Measurements from ENCODE around the gene FAR2.
"Not testable (repeated sequence)": the region's sequence is repeated elsewhere in the genome, so short reads cannot be mapped to it uniquely, and the experiment has no call there.

FAR2 gene

DNA sequence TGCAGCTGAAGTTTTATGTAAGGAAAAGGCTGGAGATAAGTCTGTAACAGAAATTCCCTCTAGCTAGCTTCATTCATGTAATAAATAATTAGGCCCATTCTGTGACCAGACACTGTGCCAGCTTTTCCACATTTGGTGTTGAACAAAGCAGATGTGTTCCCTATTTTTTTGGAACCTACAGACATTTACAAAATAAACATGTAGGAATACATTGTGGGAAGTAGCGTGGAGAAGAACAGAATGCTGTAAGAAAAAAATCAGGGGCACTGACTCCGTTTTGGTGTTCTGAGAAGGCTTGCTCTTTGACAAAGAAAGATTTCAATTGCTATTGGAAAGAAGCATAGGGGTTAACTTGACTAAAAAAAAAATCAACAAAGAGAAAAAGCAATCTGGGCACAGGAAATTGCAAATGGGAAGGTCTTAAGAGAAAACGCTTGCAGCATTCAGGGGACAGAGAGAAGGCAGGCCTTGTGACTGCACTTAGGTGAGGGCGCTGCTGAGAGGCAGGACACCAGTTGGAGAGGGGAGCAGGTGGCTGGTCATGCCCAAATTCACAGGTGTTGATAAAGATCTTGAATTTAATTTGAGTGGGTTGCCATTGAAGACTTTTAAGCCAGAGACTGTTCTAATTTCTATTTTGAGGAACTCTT is 4.0 kb downstream of the FAR2 start:
- no peak for DNase-seq (ENCODE audit: low read depth)

DNA sequence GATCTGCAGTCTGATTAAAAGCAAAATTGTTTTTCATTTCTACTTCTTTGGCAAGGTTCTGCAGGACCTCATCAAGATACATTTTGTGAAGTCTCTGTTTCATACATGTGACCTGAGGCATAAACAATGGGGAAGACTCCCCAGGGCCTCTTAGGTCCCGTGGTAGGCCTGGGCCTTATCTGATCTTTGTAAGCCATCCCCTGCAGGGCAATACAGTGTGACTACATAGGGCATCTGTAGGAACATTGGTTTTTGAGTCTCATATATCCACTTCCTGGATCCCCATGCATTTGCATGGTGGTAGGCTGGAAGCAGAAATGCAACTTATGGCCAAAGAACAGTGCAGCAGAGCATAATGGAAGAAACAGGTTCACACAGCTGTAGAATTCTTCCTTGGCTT is 6.0 kb downstream of the FAR2 start:
- no peak for DNase-seq (ENCODE audit: low read depth)

DNA sequence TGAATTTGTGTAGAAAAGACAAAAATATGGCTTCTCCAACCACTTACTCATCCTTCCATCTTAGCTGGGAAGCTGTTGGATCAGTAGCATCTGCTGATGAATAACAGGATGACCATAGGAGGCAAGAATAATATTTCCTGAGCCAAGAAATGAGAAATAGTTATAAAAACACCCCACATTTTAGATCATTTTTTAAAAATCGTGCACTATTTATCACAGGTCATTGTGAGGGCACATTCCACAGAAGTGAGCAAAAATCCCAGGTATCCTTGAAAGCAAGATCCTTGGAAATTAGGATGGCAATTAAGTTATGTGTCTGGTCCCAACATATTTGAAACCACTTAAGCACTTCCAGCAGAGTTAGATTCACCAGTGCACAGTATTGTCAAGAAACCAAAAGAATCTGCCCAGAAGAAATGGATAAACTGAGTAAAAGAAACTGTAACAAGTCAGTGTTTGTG is 8.4 kb downstream of the FAR2 start:
- DNase-seq (ENCODE audit: low read depth): no peak

DNA sequence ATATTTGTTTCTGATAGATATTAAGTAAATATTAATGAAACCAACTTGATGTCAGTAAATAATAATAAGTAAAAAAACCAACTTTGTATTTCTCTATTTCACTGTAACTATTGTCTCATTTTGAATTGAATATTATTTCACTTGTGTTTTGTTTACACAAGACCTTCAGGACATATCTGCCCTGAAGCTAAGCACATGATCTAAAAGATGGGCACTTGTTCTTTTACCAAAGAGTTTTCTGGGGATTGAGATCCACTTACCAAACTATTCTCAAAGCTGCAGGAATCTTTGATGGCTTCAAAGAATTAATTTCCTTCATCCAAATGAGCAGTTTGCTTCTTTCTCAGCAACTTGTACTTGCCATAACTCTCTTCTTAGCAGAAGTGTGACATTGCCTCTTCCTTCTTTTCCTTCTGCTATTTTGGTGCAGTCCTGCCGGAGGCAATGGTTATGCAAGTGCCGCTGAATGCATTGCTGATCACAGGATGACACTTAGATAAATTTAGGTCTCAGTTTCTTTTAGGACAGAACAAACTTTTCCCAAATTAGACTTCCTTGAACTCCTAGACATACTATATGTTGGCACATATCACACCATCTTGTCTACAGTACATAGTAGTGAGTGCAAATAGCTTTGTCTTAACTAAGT is 9.2 kb downstream of the FAR2 start:
- DNase-seq (ENCODE audit: low read depth): no peak

DNA sequence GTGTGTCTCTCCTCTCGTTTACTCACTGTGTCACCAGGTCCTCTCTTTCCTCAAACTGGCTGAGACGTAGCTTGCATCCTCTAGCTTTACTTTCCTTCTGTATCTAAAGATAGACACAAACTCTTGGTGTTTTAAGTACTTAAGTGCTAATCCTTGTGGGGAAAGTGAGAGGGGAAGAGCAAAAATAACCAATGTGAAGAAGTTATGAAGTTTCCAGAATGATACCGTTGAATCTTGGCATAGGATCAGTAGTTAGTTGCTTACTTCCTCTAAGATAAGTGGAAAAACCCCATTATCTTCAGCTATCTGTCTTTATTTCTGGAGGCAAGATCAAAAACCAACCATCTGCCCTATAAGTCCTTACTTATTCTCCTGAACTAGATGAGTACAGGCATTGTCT is 10.6 kb downstream of the FAR2 start:
- no peak for DNase-seq (ENCODE audit: low read depth)

DNA sequence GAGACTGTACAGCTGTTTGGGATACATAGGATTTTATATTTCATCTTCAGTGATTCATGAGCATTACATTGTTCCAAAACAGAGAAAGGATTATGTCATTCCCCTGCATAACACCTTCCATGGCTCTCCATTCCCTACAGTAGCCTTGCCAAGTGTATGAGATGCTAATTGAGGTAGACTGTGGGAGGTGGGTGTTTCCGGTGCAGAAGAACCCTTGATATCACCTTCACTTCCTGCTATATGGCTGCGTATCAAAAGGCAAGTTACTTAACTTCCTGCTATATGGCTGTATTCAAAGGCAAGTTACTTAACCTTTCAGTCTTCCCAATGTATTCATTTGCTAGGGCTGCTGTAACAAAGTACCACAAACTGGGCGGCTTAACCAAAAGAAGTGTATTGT is 11.2 kb downstream of the FAR2 start:
- no peak for DNase-seq (ENCODE audit: low read depth)

DNA sequence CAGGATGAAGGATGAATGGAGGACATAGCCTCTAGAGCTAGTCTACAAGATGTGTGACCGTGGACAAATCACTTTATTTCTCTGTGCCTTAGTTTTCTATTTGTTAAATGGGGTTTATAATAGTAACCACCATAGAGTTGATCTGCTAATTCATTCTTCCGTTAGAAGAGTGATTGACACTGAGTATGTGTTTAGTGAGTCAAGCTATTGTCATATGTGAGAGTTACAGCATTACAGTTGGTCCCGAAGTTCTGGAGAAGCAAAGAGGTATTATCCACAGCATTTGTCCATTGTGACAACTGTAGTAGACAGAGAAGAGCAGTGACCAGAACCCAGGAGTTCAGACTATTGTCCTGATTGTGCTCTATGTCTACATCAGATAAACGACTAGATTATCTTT is 14.1 kb downstream of the FAR2 start:
- DNase-seq (ENCODE audit: low read depth): no peak

DNA sequence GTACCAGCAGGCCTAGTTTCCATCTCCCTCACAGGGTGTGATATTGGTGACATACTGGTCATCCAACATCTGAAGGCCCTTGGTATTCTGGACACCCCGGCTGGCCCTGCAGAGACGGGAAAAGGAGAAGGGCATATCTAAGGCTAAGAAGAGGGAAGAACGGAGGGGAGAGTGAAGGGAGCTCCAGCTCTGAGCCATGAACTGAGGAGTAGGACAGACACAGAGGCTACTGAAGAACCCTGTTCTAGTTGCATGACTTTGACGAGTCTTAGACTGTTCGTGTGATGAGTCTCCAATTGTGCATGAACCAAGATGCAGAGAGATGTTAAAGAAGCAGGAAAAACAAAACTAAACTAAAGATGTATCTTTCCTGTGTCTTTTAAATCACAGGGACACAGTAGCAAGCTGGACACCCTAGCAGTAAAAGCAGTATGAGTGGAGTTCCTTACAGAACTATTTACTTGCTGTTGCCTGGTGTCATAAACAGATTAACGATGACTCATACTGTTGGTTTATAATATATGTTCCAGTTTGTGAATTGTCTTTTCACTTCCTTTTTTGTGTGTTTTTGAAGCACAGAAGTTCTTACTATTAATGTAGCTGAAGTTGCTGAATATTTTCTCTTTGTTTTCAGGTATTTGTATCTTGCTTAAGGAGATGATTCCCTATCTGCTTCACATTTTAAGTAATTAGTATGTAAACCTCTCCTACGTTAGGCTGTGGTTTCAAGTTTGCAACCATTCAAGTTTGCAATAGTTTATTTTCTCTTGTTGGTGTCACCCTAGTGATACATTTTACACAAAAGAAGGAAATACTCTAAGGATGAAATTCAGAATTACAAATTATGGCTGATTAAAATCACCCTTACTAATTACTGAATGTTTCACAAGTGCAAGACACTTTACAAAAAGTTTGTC is 15.7 kb downstream of the FAR2 start:
- no peak for DNase-seq (ENCODE audit: low read depth)

DNA sequence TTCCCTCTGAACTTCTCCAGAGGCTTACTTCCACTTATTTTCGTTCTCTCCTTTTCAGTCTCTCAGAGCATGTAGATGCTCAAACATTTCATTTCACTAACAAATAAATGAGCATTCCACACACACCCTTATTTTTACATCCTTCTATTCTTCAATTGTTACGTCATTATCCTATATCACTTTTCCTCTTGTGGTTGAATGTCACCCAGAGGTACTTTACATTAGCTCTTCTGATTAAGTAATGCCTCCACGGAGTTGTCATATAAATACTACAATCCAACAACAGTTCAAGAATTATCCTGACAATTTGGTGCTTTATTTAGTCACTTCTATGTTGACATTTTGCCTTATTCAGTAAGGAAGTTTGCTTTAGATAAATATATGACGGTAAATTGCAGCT is 18.4 kb downstream of the FAR2 start:
- DNase-seq (ENCODE audit: low read depth): no peak

DNA sequence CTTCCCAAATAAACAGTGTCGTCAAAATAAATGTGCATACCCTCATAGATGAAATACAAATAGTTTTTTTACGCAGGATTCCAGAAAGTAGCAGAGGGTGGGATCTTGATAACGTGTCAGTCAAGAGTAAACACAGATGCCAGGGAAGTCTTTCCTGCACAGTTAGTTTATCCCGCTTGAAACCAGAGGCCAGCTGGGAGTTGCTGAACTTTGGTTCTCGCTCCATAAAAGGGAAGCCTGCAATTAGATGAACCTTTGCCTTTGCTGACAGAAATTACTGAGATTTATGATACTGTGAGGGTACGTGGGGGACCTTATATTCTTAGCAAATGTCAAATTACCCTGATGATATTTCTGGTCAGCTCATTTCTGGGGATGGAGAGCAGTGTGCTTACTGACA is 18.9 kb downstream of the FAR2 start:
- no peak for DNase-seq (ENCODE audit: low read depth)

DNA sequence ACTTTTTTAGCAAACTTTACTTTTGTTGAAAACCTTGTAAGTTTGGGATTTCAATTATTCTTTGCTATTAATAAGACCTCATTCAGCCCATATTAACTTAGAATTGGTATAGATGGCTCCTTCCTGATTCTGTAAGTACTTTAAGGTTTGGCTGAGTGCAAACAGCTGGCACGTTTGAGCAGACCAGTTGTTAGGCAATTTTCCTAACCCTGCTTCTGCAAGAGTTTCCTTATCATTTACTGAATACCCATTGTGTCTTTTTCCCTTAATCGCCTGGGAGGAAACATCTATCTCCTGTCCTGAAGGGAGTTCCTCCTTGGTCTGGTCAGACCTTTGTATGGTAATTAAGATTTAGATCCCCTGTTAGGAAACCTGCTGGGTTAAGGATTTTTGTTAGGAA is 20.9 kb downstream of the FAR2 start:
- not testable (repeated sequence) for DNase-seq (ENCODE audit: low read depth)

DNA sequence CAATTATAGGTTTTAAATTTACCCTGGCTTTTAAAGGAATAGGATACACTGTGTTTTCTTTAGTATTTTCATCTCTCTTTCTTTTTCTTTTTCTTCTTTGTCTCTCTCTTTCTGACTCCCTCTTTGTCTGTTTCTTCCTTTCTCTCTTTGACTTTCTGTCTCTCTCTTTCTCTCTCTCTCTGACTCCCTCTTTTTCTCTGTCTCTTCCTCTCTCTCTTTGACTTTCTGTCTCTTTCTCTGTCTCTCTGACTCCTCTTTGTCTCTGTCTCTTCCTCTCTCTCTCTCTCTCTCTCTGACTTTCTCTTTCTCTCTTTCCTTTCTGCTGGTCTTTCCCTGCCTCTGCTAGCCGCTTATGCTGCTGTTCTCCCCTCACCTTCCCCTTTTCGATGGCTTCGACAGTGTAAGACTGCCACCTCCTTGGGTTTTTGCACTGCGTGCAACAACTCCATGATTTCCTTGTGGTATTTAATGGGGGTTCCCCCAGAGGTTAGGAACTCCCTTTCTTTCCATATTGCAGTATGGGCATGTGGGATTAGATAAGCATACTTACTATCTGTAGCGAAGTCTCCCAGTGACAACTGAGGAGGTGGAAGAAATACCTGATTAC is 21.5 kb downstream of the FAR2 start:
- not testable (repeated sequence) for DNase-seq (ENCODE audit: low read depth)

DNA sequence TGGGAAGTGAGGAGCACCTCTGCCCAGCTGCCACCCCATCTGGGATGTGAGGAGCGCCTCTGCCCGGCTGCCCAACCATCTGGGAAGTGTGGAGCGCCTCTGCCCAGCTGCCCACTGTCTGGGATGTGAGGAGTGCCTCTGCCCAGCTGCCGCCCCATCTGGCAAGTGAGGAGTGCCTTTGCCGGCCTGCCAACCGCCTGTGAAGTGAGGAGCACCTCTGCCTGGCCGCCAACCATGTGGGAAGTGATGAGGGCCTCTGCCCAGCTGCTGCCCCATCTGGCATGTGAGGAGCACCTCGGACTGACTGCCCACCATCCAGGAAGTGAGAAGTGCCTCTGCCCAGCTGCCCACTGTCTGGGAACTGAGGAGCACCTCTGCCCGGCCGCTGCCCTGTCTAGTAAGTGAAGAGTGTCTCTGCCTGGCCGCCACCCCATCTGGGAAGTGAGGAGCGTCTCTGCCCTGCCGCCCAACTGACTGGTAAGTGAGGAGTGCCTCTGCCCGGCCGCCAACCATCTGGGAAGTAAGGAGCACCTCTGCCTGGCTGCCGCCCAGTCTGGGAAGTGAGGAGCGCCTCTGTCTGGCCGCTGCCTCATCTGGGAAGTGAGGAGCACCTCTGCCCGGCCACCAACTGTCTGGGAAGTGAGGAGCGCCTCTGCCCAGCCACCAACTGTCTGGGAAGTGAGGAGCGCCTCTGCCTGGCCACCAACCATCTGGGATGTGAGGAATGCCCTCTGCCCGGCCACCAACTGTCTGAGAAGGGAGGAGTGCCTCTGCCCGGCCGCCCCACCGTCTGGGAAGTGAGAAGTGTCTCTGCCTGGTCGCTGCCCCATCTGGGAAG is 22.6 kb downstream of the FAR2 start:
- no peak for DNase-seq (ENCODE audit: low read depth)

DNA sequence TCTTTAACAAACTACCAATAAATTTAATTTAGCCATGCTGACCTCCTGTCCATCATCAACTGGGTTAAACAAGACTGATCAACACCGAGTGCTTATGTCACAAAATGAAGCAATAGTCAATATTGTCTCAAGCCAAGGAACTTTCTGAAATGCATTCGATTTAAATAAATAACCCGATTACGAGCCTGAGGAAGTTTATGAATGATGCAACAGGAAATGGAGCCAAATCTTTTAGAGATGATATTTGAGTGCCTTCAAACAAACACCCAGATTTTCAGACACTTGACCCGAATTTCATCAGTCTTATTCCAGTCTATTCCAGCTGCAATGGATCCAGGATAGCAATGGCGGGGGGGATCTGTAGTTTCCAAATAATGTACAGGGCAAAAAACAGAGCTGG is 27.9 kb downstream of the FAR2 start:
- no peak for DNase-seq (ENCODE audit: low read depth)

DNA sequence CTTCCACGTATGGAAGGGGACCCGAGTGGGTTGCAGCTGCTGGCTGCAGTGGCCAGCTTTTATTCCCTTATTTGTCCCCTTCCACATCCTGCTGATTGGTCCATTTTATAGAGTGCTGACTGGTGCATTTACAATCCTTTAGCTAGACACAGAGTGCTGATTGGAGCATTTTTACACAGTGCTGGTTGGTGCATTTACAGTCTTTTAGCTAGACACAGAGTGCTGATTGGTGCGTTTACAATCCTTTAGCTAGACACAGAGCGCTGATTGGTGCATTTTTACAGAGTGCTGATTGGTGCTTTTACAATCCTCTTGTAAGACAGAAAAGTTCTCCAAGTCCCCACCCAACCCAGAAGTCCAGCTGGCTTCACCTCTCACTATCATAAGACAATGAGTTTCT is 33.2 kb downstream of the FAR2 start:
- not testable (repeated sequence) for DNase-seq (ENCODE audit: low read depth)

DNA sequence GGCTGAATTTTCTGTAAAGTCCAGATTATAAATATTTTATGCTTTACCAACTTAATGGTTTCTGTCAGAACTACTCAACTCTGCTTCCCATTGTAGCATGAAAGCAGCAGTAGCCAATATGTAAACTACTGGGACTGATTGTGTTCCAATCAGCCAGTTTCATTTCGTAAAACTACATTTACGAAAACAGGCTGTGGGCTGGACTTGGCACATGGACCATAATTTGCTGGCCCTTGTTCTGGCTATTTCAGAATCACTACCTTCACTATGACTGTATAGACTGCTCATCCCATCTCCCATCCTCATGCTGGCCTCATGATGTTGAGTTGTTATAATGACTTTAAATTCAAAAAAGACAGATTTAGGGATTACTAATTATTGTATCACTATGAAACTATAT is 38.7 kb downstream of the FAR2 start:
- DNase-seq (ENCODE audit: low read depth): no peak

DNA sequence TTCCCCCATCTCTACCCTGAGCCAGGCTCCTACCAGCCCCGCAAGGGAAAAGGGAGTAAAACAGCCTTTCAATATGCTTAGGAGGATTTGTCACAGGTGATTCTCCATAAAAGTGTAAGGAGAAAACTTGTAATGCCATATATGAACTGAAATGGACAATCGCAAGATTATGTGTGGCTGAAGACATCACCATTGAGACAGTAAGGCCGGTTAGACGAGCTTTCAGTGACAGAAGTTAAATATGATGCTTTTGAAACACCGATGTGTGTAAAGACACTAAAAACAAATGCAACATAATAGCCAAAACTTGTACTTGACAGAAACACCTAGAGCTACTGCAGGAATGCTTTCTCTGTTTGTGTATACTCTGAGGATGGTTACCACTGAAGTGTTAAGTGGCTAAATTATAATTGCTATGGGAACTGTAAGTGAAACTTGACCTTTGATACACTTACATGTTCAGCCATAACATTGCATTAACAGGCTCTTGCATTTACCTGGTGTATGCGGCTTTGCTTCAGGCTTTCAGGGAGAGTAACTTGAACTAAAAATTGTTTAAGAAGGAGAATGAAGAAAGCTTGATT is 42.3 kb downstream of the FAR2 start:
- no peak for DNase-seq (ENCODE audit: low read depth)

DNA sequence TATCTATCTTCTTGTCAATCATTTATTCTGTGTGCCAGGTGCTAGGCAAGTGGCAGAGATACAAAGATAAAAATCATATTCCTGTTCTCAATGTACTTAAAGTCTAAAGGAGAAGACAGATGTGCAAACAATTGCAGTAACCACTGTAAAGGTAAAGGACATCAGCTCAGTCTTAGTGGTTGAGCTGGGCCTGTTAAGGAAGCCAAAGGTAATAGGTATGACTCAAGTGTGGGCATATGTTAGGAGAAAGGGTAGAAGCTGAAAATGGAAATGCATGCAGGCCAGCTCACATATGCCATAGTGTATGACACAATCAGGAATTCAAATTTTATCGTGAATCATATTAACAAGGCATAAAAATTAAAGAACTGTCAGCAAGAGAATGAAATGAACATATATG is 49.8 kb downstream of the FAR2 start:
- DNase-seq (ENCODE audit: low read depth): no peak

DNA sequence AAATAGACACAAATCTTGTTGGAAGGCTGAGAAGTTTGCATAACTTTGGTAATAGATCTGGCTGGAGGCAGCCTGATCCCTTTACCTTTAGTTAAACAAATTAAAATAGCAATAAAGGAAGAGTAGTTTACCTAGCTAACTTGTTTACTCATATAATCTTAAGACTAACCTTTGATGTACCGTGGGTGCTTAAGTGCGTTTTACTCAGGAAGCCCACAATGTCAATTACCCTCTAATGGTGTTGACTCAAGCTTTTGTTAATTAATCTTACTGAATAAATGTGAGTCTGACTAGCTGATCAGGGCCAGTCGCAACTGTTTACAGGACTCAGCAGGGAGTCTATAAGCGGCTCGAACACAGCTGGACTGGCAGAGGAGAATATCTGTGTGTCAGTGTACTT is 51.5 kb downstream of the FAR2 start:
- DNase-seq (ENCODE audit: low read depth): no peak

DNA sequence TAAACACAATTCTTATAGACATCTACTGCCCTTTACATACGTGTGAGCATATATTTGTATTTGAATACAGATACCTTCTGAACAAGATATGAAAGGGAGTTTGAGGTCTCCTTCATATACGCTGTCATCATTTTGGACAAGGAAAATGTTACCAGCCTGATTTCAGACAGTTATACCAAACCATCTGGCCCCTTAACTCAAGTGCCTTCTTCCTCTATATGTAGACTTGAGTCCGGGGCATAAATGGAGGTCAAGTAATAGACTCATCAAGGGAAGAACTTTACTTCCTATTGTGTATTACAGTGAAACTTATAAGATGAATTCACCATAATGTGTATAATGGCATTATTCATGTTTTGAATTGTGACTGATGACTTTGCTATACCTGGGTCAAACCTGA is 52.2 kb downstream of the FAR2 start:
- DNase-seq (ENCODE audit: low read depth): no peak

DNA sequence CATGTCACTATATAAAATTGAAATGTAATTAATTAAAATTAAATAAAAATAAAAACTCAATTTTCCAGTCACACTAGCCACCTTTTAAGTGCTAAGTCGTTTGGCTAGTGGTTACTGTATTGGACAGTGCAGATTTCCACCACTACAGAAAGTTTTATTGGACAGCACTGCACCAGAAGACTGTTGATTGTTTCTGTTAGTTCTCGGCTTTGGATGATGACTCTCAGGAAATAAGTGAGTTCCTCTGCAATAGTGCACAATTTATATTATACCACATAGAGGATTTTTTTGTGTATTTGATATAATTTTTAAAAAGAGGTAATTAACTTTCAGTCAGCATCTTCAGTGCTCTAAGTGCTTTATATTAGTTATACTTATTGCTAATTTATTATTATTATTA is 52.7 kb downstream of the FAR2 start:
- no peak for DNase-seq (ENCODE audit: low read depth)
